Mesenteric fat pad (tissue), 1 donor: Measurements from ENCODE around the gene LMF1. TPM values are rescaled to one million over a fixed set of nuclear protein-coding genes. Genes with fewer than 3 reads are reported as not detected.
"Not testable (repeated sequence)": the region's sequence is repeated elsewhere in the genome, so short reads cannot be mapped to it uniquely, and the experiment has no call there.

Experiments
- DNase-seq: peaks from one replicate; pipeline ENCODE4 v3.0.0-alpha.2; 2020; ENCODE audit warnings: low spot score
- total RNA-seq: library from RNA; stranded (reverse); fragmentation: NEBNext Ultra II Directional; extraction: Animal tissue kit (Norgen Biotek cat#: 25700); gene quantifications from one replicate; pipeline ENCODE4 v1.2.1, GENCODE V29; 2021
- donor health status: DM: yes; HTN: yes; CAD: no.

Gene LMF1
- total RNA-seq, 1 donor from 2014 or later: 16.0 TPM

- no peak for DNase-seq
These were observed 87.4 kb downstream of the LMF1 start for GRCh38 chr16:883340-883739.

DNA sequence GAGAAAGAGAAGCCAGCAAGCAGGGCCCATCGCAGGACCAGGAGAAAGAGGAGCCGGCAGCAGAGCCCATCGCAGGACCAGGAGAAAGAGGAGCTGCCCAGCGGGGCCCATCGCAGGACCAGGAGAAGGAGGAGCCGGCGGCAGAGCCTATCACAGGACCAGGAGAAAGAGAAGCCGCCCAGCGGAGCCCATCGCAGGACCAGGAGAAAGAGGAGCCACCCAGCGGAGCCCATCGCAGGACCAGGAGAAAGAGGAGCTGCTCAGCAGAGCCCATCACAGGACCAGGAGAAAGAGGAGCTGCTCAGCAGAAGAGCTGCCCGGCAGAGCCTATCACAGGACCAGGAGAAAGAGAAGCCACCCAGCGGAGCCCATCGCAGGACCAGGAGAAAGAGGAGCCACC, 88.1 kb downstream of the LMF1 start:
- DNase-seq: not testable (repeated sequence)

- DNase-seq: no peak
These were observed 88.5 kb downstream of the LMF1 start for GRCh38 chr16:882256-882655.

- no peak for DNase-seq
These were observed 89.3 kb downstream of the LMF1 start for GRCh38 chr16:881219-882097.

DNA sequence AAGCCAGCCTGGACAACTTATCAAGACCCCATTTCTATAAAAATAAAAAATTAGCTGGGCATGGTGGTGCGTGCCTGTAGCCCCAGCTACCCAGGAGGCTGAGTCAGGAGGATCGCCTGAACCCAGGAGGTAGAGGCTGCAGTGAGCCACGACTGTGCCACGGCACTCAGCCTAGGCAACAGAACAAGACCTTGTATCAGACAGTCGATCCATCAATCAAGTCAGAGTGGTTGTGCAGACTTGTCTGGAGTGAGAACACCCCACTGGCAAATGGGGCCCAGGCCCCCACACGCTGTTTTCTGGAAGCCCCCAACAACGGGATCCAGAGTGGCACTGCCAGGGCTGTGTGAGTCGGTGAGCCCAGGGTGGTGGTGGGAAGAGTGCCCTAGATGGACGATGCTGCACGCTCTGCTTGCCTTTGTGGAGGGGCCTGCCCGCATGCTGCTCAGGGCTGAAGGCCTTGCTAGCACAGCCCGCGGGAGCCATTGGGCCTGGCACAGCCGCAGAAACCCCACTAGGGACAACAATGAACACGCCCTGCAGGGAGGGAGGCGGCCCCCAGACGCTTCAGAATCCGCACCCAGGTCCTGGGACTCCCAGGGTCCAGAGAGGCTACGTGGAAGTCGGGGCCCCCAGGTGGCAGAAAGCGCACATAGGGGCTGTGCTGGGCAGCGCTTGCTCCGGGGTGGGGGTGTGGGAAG, 90.2 kb downstream of the LMF1 start:
- DNase-seq: no peak

GRCh38 chr16:879986-880385, 90.8 kb downstream of the LMF1 start:
- DNase-seq: no peak

GRCh38 chr16:879461-879861, 91.3 kb downstream of the LMF1 start:
- DNase-seq: no peak

DNA sequence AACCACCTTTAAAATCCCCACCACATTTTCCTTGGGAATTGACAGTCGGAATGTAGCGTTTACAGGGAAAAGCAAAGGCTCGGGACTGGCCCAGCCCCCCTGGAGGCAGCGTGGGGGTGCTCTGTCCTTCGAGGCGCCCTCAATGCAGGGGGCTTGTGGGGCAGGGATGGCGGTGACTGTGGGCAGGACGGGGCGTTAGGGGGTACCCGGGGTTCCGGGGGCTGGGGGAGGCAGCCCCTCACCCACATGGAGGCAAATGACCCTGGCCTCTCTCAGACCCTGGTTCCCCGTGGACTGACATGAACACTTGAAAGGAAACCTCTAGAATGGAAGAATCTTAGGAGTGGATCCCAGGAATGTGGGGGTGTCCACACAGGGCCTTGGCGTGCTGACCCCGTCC, 91.9 kb downstream of the LMF1 start:
- no peak for DNase-seq

DNA sequence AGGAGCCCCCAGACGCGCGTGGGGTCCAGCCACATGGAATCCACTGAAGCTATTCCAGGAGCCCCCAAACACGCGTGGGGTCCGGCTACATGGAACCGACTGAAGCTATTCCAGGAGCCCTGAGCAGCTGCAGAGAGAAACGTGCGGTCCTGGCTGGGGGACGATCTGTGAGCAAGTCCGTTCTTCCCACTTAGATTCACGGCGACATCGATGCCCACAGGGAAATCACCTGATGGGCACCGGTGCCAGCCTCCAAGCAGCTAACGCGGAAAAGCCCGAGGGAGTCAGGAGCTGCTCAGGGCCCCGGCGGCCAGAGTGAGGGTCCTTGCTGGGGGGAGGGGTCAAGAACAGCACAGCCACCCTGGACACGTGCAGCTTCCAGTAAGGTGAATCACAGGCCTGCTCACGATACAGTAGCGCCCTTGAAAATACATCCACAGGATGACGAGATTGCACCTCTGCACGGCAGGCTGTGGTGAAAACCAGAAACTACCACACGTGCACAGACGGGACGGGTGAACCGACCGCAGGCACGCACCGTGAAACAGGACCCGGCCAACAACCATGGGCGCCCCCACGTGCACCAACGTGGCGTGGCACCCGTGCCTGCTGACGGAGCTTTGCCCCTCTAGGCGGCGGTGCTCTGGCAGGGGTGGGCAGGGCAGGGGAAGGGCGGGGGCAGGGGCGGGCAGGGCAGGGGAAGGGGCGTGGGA, 92.6 kb downstream of the LMF1 start:
- DNase-seq: no peak

DNA sequence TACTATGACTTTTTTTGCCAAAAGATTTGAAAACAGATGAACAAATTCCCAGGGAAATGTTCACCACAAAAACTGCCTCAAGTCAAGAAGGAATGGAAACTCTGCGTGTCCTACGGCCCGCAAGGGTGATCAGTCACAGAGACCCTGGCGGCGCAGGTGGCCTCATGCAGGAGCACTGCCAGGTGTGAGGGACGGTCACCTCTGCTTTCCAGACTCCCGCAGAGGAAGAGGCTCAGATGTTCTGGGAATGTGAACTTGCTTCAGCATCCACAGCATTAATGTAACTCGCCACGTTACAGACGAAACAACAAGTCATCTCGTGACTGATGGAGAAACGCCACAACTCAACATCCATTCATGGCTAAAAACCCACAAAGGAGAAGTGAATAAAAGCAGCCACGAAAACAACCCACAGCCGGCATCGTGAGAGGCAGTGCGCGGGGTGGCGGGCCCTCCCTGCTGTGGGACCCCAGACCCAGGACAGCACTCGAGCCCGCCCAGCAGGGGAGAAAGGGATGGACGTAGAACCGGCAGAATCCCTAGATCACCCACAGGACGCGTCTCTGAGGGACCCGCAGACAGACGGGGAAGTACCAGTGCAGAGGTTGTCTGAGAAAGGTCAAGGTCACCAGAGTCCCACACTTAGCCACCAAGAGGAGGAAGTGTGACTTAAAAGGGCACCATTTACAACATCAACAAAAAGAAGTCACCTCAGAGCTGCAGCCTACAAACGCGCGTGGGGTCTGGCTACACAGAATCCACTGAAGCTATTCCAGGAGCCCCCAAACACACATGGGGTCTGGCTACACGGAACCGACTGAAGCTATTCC, 93.3 kb downstream of the LMF1 start:
- DNase-seq: no peak

DNA sequence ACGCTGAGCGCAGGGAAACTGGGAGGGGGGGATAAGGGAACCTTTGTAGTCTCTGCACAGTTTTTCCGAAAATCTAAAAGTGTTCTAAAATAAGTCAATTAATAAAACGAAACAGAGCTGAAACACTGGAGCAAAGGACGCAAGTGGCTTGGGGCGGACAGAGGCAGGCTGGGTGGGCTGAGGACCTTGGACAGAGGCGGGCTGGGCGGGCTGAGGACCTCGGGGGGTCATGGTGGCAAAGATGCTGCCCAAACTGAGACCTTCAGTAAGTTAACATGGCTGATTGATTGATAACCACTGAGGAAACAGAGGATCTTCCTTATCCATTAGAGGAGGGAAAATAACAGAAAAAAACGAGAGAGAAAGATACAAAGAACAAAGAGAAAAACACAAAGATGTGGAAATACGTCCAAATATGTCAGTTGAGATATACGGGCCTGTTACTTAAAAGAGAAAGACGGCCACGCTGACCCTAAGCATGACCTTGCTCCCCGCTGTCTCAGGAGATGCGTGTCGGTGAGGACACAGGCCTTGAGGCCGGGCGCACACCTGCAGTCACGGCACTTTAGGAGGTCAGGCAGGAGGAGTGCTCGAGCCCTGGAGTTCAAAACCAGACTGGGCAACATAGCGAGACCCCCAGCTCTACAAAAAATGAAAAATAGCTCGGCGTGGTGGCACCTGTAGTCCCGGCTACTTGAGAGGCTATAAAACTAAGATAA, 94.1 kb downstream of the LMF1 start:
- no peak for DNase-seq

- DNase-seq: no peak
These were observed 94.8 kb downstream of the LMF1 start for GRCh38 chr16:876041-876335.

GRCh38 chr16:875182-876040, 95.4 kb downstream of the LMF1 start:
- DNase-seq: no peak

GRCh38 chr16:874366-875181, 96.2 kb downstream of the LMF1 start:
- no peak for DNase-seq

DNA sequence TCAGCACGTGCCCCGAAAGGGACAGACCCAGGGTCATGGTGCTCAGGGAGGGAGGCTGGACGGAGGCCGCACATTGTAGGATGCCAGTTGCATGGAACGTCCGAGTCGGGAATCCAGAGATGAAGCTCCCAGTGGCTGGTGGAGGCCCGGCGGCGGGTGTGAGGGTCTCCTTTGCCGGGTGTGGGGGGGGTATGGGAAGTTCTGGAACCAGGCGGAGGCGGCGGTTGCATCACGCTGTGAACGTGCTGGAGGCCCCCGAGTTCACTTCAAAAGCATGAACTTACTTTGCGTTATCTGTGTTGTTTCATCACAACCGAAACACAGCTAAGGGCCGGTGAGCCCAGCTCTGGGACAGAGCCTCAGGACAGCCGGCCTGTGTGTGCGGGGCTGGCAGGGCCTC, 96.9 kb downstream of the LMF1 start:
- DNase-seq: no peak

GRCh38 chr16:873243-873661, 97.5 kb downstream of the LMF1 start:
- no peak for DNase-seq

- DNase-seq: no peak
These were observed 98.1 kb downstream of the LMF1 start for GRCh38 chr16:872436-873242.
